PC-9 (cell line): Measurements from ENCODE around the gene TBX6.

Experiments
- EZH2 ChIP-seq: fragments of 200-600 bp; sonication (generic); IDR thresholded peaks from 2 replicates; pipeline ENCODE4 v1.8.0; 2017; ENCODE audit warnings: antibody characterized with exemption, low read depth
- TF ChIP-seq, protein P1 (sequence below): fragments of 200-600 bp; sonication (generic); conservative IDR thresholded peaks from 2 replicates; pipeline ENCODE4 v1.6.1; 2017; ENCODE audit warnings: mixed run types, antibody characterized with exemption, mild to moderate bottlenecking, moderate library complexity

DNA sequence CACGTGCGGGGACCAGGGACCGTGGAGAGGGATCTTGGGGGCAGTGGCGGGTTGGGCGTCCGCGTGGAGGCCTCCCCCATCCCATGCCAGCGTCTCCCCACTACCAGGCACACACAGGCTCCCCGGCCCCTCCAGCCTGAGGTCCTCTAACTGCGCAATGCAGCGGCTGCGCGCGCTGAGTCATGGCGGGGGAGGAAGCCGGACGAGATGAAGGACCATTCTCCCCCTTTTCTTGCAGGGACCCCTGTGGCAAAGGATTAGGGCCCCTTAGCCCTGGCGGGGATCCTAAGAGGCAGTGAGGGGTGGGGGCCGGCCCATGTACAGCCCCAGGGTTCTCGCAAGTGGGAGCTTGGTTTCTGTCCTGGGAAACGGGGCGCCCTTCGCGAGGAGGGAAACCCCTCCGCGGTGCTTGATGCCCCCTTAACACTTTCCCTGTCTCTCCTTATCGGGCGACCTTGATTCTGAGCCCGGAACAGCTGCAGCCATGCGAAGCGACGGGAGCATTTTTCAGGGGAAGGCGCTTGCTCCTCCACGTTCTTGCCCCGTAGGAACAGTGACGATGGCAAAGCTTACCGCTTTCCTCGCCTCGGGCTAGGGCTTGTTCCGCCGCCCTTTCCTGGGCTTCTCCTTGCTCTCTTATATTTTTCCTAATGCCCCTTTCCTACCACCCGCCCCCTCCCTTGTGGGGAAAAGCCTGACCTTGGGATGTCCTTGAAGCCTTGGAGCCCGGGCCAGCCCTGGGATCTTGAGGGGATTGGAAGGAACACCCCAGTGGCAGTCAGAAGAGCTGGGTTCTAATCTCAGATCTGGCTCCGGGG is 25.6 kb downstream of the TBX6 start:
- TF ChIP-seq, protein P1, sequence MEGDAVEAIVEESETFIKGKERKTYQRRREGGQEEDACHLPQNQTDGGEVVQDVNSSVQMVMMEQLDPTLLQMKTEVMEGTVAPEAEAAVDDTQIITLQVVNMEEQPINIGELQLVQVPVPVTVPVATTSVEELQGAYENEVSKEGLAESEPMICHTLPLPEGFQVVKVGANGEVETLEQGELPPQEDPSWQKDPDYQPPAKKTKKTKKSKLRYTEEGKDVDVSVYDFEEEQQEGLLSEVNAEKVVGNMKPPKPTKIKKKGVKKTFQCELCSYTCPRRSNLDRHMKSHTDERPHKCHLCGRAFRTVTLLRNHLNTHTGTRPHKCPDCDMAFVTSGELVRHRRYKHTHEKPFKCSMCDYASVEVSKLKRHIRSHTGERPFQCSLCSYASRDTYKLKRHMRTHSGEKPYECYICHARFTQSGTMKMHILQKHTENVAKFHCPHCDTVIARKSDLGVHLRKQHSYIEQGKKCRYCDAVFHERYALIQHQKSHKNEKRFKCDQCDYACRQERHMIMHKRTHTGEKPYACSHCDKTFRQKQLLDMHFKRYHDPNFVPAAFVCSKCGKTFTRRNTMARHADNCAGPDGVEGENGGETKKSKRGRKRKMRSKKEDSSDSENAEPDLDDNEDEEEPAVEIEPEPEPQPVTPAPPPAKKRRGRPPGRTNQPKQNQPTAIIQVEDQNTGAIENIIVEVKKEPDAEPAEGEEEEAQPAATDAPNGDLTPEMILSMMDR, result no peak
- no peak for TF ChIP-seq EZH2
